COR-L47 (cell line): ENCODE data around the gene KRT79.

Source experiments
- DNase-seq: peaks from one replicate; lab custom pipeline; 2025; lab: John Stamatoyannopoulos, UW

KRT79 gene

DNA sequence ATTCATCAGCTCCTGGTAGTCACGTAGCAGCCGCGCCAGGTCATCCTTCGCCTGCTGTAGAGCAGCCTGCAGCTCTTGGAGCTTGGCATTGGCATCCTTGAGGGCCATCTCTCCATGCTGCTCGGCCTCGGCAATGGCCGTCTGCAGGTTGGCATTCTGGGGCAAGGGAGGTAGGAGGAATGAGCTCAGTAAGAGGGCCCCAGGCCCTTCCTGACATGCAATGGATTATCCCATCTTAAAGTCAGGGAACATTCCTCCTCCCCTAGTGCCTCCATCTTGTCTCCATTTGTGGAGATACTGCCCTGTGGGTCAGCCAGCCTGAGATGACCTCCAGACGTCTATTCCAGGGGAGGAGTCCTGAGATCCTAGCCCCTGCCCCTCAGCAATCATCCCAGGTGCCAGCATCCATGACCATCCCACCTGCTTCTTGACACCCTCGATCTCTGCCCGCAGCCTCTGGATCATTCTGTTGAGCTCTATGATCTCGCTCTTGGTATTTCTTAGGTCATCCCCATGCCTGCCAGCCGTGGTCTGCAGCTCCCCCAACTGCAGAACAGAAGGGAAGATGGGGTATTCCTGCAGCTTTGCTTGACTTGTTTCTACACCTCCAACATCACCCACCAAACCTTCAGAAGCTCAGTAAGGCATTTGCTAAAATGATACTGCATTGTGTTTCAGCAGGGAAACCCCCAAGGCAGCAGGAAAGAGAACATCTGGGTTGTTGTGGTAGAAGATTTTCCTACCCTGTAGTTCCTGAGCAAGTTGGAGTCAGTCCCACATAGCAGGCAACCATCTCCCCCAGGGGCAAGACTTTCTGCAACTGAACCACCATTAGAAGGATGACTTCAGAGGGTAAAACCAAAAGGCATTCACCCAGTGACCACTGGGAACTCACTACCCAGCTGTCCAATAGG, 42.6 kb downstream of the KRT79 start:
- DNase-seq = no peak

GRCh38 chr12:52790427-52791270, 43.5 kb downstream of the KRT79 start:
- no peak for DNase-seq

- no peak for DNase-seq
Measured at GRCh38 chr12:52789637-52790426, 44.3 kb downstream of the KRT79 start.

DNA sequence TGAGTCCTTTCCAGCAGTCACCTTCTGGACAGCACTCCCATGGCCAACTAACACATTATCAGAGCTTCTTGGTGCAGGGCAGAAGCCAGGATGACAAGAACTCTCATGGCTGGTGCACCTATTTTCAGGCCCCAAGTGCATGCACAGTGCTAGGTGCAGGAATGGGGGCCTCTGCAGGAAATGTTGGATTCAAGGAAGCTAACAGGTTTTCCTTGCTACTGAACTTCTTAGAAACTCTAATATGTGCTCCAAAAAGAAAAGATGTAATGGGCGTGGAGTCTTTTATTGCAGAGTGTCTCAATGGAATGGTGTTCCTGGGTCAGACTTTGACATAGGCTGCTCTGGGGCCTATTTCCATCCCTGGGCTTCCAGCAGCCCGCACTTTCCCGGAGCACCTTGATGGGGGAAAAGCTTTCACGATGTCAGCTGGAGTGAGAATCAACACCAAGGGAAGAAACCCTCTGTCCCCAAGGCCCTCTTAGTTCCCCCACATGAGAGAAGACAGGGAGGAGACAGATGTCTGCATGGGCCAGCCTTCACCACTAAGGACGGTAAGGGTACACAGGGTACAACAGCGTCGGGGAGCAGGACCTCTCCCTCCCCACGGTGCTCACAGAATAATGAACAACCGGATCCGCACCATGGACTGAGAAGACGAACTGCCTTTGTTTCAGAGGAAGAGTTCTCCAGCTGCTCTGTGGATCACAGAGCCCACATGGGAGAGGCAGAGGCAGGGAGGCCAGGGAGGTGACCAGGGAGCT, 45.1 kb downstream of the KRT79 start:
- DNase-seq = no peak

- DNase-seq = no peak
Measured at GRCh38 chr12:52788192-52788875, 45.8 kb downstream of the KRT79 start.

- peak; percentile 21 for DNase-seq
Measured at GRCh38 chr12:52787324-52788191, 46.6 kb downstream of the KRT79 start.

GRCh38 chr12:52784909-52785308, 49.2 kb downstream of the KRT79 start:
- no peak for DNase-seq

- DNase-seq = no peak
Measured at GRCh38 chr12:52783563-52784316, 50.4 kb downstream of the KRT79 start.

DNA sequence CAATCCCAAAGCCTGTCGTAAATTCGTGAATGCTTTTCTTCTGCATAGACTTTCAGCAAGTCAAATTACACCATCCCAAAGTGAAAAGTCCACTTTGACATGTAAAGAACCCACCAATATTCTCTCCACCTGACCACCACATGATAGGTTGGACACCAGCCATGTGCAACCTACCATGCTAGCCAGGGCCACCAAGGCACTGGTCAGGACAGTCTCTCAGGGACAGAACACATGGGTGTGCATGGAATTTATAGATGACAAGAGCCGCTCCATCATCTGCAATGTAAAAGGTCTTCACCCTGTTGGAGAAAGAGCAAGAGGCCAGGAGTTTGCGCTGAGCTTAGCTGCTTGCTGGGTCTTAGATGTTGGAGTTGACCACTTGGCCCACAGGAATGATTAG, 51.6 kb downstream of the KRT79 start:
- no peak for DNase-seq

DNA sequence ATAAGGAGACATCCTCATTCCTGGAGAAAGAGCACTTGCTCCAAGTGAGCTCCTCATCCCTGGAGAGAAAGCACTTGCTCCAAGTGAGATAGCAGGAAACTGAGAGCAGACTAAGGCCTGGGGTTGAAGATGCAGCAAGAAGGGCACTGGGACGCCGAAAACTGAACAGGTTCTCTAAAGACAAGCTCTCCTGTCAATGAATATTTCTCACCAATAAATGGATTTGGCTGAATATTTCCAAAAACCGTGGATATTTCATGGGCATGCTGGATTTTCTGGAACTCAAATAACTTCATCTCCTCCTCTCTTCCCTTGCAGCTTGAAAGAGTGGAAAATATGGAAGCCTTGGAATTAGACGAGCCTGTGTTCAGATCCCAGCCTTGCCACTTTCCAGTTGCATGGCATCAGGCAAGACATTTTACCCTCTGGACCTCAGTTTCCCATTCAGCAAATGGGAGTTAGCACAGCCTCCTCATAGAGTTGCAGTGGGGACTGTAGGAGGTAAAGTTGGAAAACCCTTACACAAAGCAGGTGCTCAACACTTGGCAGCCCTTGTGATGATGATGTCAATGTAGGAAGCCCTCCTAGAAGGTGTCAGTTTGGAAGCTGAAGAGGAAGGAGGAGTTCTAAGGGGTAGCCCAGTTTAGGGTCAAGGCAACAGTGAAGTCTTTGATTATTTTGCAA, 52.6 kb downstream of the KRT79 start:
- no peak for DNase-seq

- DNase-seq = no peak
Measured at GRCh38 chr12:52779914-52780313, 54.2 kb downstream of the KRT79 start.

- no peak for DNase-seq
Measured at GRCh38 chr12:52778833-52779232, 55.3 kb downstream of the KRT79 start.

DNA sequence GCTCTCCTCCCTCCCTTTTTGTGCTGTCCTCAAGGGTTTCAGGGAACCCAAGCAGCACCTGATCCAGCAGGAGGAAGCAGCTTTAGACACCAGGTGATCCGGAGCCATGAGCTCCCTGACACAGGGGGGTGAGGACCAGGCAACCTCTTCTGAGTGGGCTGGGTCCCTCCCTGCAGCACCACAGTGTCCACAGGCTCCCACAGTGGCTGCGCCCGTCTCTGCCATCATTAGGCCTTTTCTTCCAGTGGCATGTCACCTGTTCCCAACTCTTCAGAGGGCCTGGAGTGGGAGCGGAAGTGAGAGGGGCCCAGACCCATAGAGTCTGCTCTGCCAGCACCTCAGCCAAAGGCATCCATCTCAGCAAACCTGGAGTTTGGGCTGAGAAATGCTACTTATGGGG, 56.5 kb downstream of the KRT79 start:
- no peak for DNase-seq

DNA sequence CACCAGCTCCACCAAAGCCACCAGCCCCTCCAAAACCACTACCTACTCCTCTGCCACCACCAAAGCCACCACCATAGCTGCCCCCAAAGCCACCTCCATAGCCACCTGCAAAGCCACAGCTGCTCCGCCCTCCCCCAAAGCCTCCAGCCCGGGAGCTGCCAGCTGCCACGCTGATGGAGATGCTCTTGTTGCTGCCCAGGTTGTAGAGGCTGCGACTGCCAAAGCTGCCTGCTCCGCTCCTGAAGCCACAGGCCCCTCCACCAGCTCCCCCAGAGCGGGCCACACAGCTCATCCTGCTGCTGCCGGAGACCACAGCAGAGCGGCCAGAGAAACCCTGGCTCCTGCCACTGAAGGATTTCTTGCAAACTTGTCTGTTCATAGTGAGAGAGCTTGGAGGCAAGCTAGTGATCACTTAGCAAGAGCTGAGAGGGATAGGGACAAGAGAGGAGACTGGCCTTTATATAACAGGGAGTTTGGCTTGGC, 57.2 kb downstream of the KRT79 start, which contains the start of gene KRT76:
TSS of gene KRT76 (minus strand) at position 433 of the 483 bp plus-strand sequence. CDS start at position 379, 54 bp downstream.
- DNase-seq = no peak

DNA sequence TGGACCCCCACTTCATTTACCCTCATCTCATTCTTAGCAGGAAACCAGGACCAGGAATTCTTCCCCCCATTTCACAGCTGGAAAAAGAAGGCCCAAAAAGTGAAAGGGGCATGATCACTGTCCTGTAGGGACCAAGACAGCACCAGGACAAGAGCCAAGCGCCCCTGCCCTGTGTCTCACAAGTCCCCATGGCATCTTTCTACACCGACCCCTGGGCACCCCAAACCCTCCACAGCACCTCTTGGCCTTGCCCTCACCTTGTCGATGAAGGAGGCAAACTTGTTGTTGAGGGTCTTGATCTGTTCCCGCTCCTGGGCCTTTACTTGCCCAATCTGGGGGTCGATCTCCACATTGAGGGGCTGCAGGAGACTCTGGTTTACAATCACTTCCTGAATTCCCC, 57.7 kb downstream of the KRT79 start:
- DNase-seq = no peak

DNA sequence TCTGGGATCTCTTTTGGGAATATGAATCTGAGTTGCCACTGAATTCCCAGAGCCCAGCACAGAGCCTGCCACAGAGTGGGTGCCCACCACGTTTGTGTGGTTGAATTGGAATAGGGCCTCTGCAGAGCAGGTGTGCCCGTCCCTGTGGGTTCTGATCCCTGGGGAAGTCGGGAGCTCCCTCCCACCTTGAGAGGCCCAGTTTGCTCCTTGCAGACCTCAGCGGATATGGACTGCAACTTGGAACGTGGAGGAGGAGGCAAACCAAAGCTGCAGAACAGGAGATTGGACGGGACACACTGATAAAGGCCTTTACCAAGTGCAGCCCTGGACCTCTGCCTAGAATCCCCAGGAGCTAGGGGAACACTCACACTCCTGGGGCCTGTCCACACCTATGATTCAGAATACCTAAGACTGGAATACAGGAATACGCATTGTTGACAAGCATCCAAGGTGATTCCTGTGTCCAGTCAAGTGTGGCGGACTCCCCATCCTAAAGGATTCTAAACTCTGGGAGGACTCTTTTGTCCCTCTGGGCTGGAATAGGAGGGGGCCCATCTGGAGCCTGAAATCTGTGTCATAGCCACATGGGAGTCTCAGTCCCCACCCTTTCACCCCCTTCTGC, 59.4 kb downstream of the KRT79 start:
- DNase-seq = no peak

DNA sequence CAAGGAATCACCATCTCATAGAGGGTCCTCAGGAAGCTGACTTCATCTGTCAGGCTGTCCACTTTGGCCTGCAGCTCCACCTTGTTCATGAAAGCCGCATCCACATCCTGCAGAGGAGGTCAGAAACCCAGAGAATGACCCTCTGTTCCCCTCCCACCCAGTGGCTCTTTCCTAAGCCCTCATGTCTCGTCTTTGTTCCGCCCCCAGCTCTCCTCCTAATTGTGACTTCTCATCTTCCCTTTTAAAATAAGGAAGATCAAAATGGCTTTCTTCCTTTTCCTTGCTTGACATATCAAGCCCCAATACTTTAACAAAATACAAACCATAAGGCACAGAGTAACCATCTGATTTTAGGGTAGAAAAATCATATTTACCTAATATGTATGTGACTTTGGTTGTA, 61.3 kb downstream of the KRT79 start:
- DNase-seq = no peak

DNA sequence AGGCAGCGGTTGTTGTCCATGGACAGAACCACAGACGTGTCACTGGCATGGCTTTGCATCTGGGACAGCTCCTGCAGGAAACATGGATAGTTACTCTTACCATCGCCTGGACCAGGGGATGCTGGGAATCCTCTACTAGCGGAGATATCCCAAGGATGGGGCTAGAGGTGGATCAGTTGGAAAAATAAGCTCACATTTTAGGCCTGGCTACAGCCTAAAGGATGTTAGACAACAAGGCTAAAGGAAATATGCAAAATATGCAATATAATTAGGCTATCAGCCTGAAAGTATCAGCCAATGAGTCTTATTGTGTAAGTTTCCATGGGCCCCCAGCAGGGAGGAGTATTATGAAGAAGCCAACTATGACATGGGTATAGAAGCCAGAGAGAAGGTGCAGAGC, 61.9 kb downstream of the KRT79 start:
- no peak for DNase-seq
